Mesenchymal stem cell (in vitro differentiated cells and primary cell): ENCODE results near the gene AAGAB.
A peak's percentile ranks its signal among the peaks of the same experiment; 100 is the strongest.

Source experiments
- DNase-seq: peaks from one replicate; pipeline ENCODE4 v3.0.0-alpha.2; 2013
- H2AFZ ChIP-seq: one replicate; pipeline ENCODE4 v1.6.1; 2013; ENCODE audit warnings: low read depth, mild to moderate bottlenecking, control low read depth, inconsistent platforms, low read length, moderate library complexity
- H2AK5ac ChIP-seq: 2 replicates; pipeline ENCODE4 v1.6.1; 2013; ENCODE audit warnings: low read length, moderate library complexity, mild to moderate bottlenecking, inconsistent platforms; ENCODE audit not compliant: severe bottlenecking
- H2BK120ac ChIP-seq: one replicate; pipeline ENCODE4 v1.6.1; 2013; ENCODE audit warnings: low read depth, mild to moderate bottlenecking, inconsistent platforms, low read length, moderate library complexity
- H2BK12ac ChIP-seq, 2 experiments: one replicate each; pipeline ENCODE4 v1.6.1; 2013; ENCODE audit warnings: inconsistent platforms in 2 of 2, low read length in 2 of 2, mild to moderate bottlenecking in 2 of 2, moderate library complexity in 2 of 2, control low read depth in 1 of 2
- H2BK15ac ChIP-seq: one replicate; pipeline ENCODE4 v1.6.1; 2013; ENCODE audit warnings: mild to moderate bottlenecking, low read depth, inconsistent platforms; ENCODE audit not compliant: poor library complexity, severe bottlenecking
- H2BK5ac ChIP-seq: 2 replicates; pipeline ENCODE4 v1.6.1; 2013; ENCODE audit warnings: low read depth, mild to moderate bottlenecking, low read length, control low read depth, inconsistent platforms; ENCODE audit not compliant: poor library complexity, severe bottlenecking
- H3K14ac ChIP-seq, 2 experiments: one replicate each; pipeline ENCODE4 v1.6.1; 2013; ENCODE audit warnings: inconsistent platforms in 2 of 2, low read length in 2 of 2, control low read depth in 1 of 2, mild to moderate bottlenecking in 1 of 2, moderate library complexity in 1 of 2
- H3K18ac ChIP-seq, 2 experiments: one replicate each; pipeline ENCODE4 v1.6.1; 2013; ENCODE audit warnings: inconsistent platforms in 2 of 2, low read length in 2 of 2, control low read depth in 1 of 2, low read depth in 1 of 2, mild to moderate bottlenecking in 1 of 2
- H3K23ac ChIP-seq, 2 experiments: one replicate each; pipeline ENCODE4 v1.6.1; 2013; ENCODE audit warnings: inconsistent platforms in 2 of 2, low read length in 2 of 2, mild to moderate bottlenecking in 2 of 2, moderate library complexity in 2 of 2, control low read depth in 1 of 2
- H3K27ac ChIP-seq: 2 replicates; pipeline ENCODE4 v1.5.1; 2013; ENCODE audit warnings: mild to moderate bottlenecking, moderate library complexity, low read length, control low read depth, inconsistent platforms; ENCODE audit not compliant: poor library complexity, severe bottlenecking
- H3K27me3 ChIP-seq, 2 experiments: 2 replicates each; pipeline versions ENCODE4 v1.6.1 to v1.7.0; 2013; ENCODE audit warnings: low read length in 2 of 2, mild to moderate bottlenecking in 2 of 2, moderate library complexity in 2 of 2, control low read depth in 1 of 2, inconsistent platforms in 1 of 2; ENCODE audit not compliant: control insufficient read depth in 1 of 2, insufficient read depth in 1 of 2
- H3K36me3 ChIP-seq, 2 experiments: 2 replicates each; pipeline versions ENCODE4 v1.6.1 to v1.7.0; 2013; ENCODE audit warnings: low read length in 2 of 2, control low read depth in 1 of 2, inconsistent platforms in 1 of 2, low read depth in 1 of 2, mild to moderate bottlenecking in 1 of 2; ENCODE audit not compliant: insufficient read depth in 2 of 2, control insufficient read depth in 1 of 2
- H3K4ac ChIP-seq, 2 experiments: one replicate each; pipeline ENCODE4 v1.6.1; 2013; ENCODE audit warnings: inconsistent platforms in 2 of 2, low read length in 2 of 2, mild to moderate bottlenecking in 2 of 2, moderate library complexity in 2 of 2, control low read depth in 1 of 2, low read depth in 1 of 2
- H3K4me1 ChIP-seq: 2 replicates; pipeline ENCODE4 v1.6.1; 2013; ENCODE audit warnings: low read depth, low read length, control low read depth; ENCODE audit not compliant: control insufficient read depth, insufficient read depth
- H3K4me2 ChIP-seq: 2 replicates; pipeline ENCODE4 v1.6.1; 2013; ENCODE audit warnings: low read length, mild to moderate bottlenecking, inconsistent platforms; ENCODE audit not compliant: poor library complexity, severe bottlenecking
- H3K4me3 ChIP-seq, 2 experiments: 2 replicates each; pipeline versions ENCODE4 v1.5.1 to v1.7.0; 2013; ENCODE audit warnings: low read length in 2 of 2, mild to moderate bottlenecking in 2 of 2, control low read depth in 1 of 2, low read depth in 1 of 2; ENCODE audit not compliant: insufficient read depth in 1 of 2
- H3K79me1 ChIP-seq: replicated peaks from 2 replicates; pipeline ENCODE4 v1.6.1; 2013; ENCODE audit warnings: mild to moderate bottlenecking, control low read depth, low read length, inconsistent platforms; ENCODE audit not compliant: poor library complexity, severe bottlenecking
- H3K9ac ChIP-seq: 2 replicates; pipeline ENCODE4 v1.7.0; 2013; ENCODE audit warnings: mild to moderate bottlenecking, low read length, moderate library complexity
- H3K9me3 ChIP-seq: 2 replicates; pipeline ENCODE4 v1.7.0; 2013; ENCODE audit warnings: mild to moderate bottlenecking, low read length; ENCODE audit not compliant: control insufficient read depth
- H4K8ac ChIP-seq: one replicate; pipeline ENCODE4 v1.6.1; 2013; ENCODE audit warnings: inconsistent platforms, mild to moderate bottlenecking, low read length, moderate library complexity
- H4K91ac ChIP-seq: one replicate; pipeline ENCODE4 v1.6.1; 2013; ENCODE audit warnings: mild to moderate bottlenecking, low read length, inconsistent platforms
- WGBS: methylation state at CpG from one replicate; pipeline ENCODE4 v1.1.7; 2013; ENCODE audit warnings: mixed read lengths; 5-methylcytosine and 5-hydroxymethylcytosine counted together

The AAGAB gene

DNA sequence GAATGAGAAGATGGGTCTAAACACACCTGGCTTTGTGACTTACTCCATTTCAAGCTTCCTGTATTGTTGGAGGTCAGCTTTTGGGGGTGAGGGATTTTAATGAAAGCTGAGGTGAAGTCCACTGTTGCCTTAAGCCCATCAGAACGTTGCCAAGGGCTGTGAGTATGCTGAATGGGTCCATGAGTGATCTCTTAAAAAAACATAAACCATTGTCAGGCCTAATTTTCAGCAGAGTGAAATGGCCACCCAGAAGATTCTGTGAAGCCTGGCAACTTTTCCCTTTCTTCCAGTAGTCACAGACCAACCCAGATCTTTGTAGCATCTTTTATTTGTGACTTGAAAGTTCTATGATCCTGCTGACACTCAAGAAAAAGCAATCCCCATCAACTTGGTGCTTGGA is 102.0 kb downstream of the AAGAB start:
- H3K9ac ChIP-seq, result no peak overlapping the region
- H3K9me3 ChIP-seq, result no peaks in the 10 kb centered on the region
- peaks cover 2 to 38% of the 10 kb centered on the region in 2 experiments for H3K36me3 ChIP-seq
- H4K91ac ChIP-seq, result peak overlapping the region; percentile 43
- H3K23ac ChIP-seq, result no peak overlapping the region
- peak overlapping the region in 1 of 2 experiments; percentile 58 for H3K4ac ChIP-seq
- H2BK120ac ChIP-seq, result no peak overlapping the region
- H2BK5ac ChIP-seq, result no peak overlapping the region
- no peak overlapping the region for H2AFZ ChIP-seq
- H3K4me3 ChIP-seq, result no peak overlapping the region
- DNase-seq, result no peak
- peaks cover 22% of the 10 kb centered on the region for H3K79me1 ChIP-seq
- no peak overlapping the region for H3K14ac ChIP-seq
- peak overlapping the region; percentile 75 for H2AK5ac ChIP-seq
- peak overlapping the region in 1 of 2 experiments; percentile 10 for H2BK12ac ChIP-seq
- H4K8ac ChIP-seq, result peak overlapping the region; percentile 35
- H2BK15ac ChIP-seq, result no peak overlapping the region
- peak overlapping the region; percentile 4 to 50 for H3K18ac ChIP-seq
- H3K27me3 ChIP-seq, result no peaks in the 10 kb centered on the region
- no peak overlapping the region for H3K4me2 ChIP-seq
- H3K4me1 ChIP-seq, result peaks cover 19% of the 10 kb centered on the region
- 63% methylated on average over 1 of the region's 1 CpG for WGBS
- H3K27ac ChIP-seq, result no peak overlapping the region
